Naive thymus-derived CD4-positive, alpha-beta T cell (primary cell): ENCODE measurements around the gene CEP55. TPM values are rescaled to one million over a fixed set of nuclear protein-coding genes. Genes with fewer than 3 reads are reported as not detected.

Source experiments
- ATAC-seq: fragments of 150-1000 bp; cut with Tn5 transposase; 2 replicates; pipeline ENCODE4 v1.10.0; 2021; ENCODE audit warnings: mild to moderate bottlenecking, moderate library complexity
- CTCF ChIA-PET: fragments of 350-600 bp; sonication (Branson Sonifier 250); formaldehyde crosslinking; loops from one replicate; lab custom pipeline; 2021; ENCODE audit warnings: antibody characterized with exemption; lab: Charles Lee
- POLR2A ChIA-PET: fragments of 350-600 bp; sonication (Branson Sonifier 250); formaldehyde crosslinking; loops from one replicate; lab custom pipeline; 2021; ENCODE audit warnings: antibody characterized with exemption, inconsistent platforms; lab: Charles Lee
- DNase-seq, 9 donors: peaks; one replicate each; pipeline versions ENCODE4 v3.0.0 to v3.0.0-alpha.2; 2020 to 2022; ENCODE audit warnings: mixed read lengths in 1 of 9
- H3K27ac ChIP-seq: one replicate; pipeline ENCODE4 v1.7.0; 2013; ENCODE audit warnings: mild to moderate bottlenecking, low read depth, low read length, moderate library complexity
- H3K27me3 ChIP-seq, 2 donors: one replicate each; pipeline ENCODE4 v1.7.0; 2013; ENCODE audit warnings: low read length in 2 of 2, mild to moderate bottlenecking in 2 of 2, moderate library complexity in 2 of 2; ENCODE audit not compliant: control insufficient read depth in 2 of 2, insufficient read depth in 2 of 2
- H3K36me3 ChIP-seq, 3 experiments: 1 replicate in 2 of 3; 2 replicates in 1 of 3; pipeline ENCODE4 v1.7.0; 2013; ENCODE audit warnings: low read length in 3 of 3, mild to moderate bottlenecking in 3 of 3, moderate library complexity in 1 of 3; ENCODE audit not compliant: insufficient read depth in 3 of 3, control insufficient read depth in 2 of 3
- H3K4me1 ChIP-seq, 2 donors: one replicate each; pipeline ENCODE4 v1.7.0; 2013; ENCODE audit warnings: low read length in 2 of 2, mild to moderate bottlenecking in 2 of 2, moderate library complexity in 1 of 2; ENCODE audit not compliant: control insufficient read depth in 2 of 2, insufficient read depth in 2 of 2
- H3K4me3 ChIP-seq: 2 replicates; pipeline ENCODE4 v1.7.0; 2013; ENCODE audit warnings: mild to moderate bottlenecking, low read length
- H3K9me3 ChIP-seq, 3 experiments: 1 replicate in 2 of 3; 2 replicates in 1 of 3; pipeline ENCODE4 v1.7.0; 2013; ENCODE audit warnings: low read length in 3 of 3; ENCODE audit not compliant: control insufficient read depth in 2 of 3
- H3K27ac Mint-ChIP-seq, 9 donors: one replicate each; pipeline ENCODE4 v1.8.0; 2020 to 2022; ENCODE audit warnings: mixed read lengths in 9 of 9, mild to moderate bottlenecking in 8 of 9, moderate library complexity in 5 of 9, inconsistent platforms in 2 of 9
- H3K27me3 Mint-ChIP-seq, 5 donors: one replicate each; pipeline ENCODE4 v1.8.0; 2021 to 2022; ENCODE audit warnings: mixed read lengths in 5 of 5, mild to moderate bottlenecking in 1 of 5
- H3K36me3 Mint-ChIP-seq, 5 donors: one replicate each; pipeline ENCODE4 v1.8.0; 2020 to 2022; ENCODE audit warnings: mixed read lengths in 5 of 5, mild to moderate bottlenecking in 3 of 5, inconsistent platforms in 1 of 5
- H3K4me1 Mint-ChIP-seq, 7 donors: one replicate each; pipeline ENCODE4 v1.8.0; 2020 to 2022; ENCODE audit warnings: mixed read lengths in 7 of 7, mild to moderate bottlenecking in 3 of 7, inconsistent platforms in 1 of 7
- H3K4me3 Mint-ChIP-seq, 10 donors: one replicate each; pipeline ENCODE4 v1.8.0; 2020 to 2022; ENCODE audit warnings: mild to moderate bottlenecking in 10 of 10, mixed read lengths in 10 of 10, moderate library complexity in 6 of 10, inconsistent platforms in 2 of 10
- H3K9me3 Mint-ChIP-seq, 11 donors: one replicate each; pipeline ENCODE4 v1.8.0; 2020 to 2022; ENCODE audit warnings: mixed read lengths in 11 of 11, mild to moderate bottlenecking in 4 of 11, inconsistent platforms in 1 of 11, moderate library complexity in 1 of 11
- intact Hi-C, 2 donors: fragments of 100-400 bp; cut with micrococcal nuclease; formaldehyde crosslinking; loops; one replicate each; pipeline ENCODE4 v1.15.1; 2023
- polyA plus RNA-seq, 2 donors: library from polyadenylated mRNA; unstranded; fragments of 300-500 nt; fragmentation: Illumina TruSeq; gene quantifications; one replicate each; pipeline ENCODE4 v1.2.3, GENCODE V29; 2021
- total RNA-seq, 6 experiments: library from RNA in 5 of 6; stranded (reverse) in 5 of 6; gene quantifications; 1 replicate in 5 of 6; 2 replicates in 1 of 6; pipeline ENCODE4 v1.2.3 and lab custom pipeline; 2021 to 2026

Gene CEP55
- total and polyA plus RNA-seq, 7 experiments from 2014 or later, result 0.54 to 48.6 TPM; not detected in 5

DNA sequence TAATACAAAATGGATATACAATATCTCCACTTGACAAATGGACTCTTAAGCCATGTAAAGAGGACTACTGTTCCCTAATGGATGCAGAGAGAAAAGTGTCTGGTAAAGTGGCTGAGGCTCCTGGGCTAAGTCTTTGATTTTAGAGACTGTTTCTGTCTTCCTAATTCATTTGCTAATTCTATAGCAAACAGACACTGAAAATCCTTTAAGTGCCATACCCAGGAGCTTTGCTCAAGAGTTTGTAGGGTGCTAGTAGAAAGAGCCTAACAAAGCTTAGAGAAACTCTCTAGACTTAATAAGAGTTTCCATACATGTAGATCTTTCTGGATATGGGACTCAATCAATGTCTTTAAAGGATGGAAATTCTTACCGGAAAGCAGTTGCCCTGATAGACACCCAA is 16.7 kb downstream of the CEP55 start:
- intact Hi-C loops, result loop anchor here in 1 of 2 donors (5.0 to 10.0 kb wide), 2 partner anchors 431 to 628 kb away; no protein-coding TSS in a partner anchor
- Mint-ChIP-seq H3K9me3 (no peaks in the 10 kb centered on the region), H3K4me1 (peaks cover 0 to 14% (median 0%) of the 10 kb centered on the region in 7 donors), H3K27ac (no peak overlapping the region), H3K4me3 (no peak overlapping the region), H3K27me3 (no peaks in the 10 kb centered on the region), H3K36me3 (peaks cover 0 to 21% (median 0%) of the 10 kb centered on the region in 5 donors)
- ChIA-PET CTCF (interaction anchor here (1.2 to 6.1 kb wide), 2 partner anchors 22 to 136 kb away, joined by 6 to 42 read pairs; no protein-coding TSS in a partner anchor), POLR2A (interaction anchor here (0.6 kb wide), 1 partner anchor 260 kb away, joined by 4 read pairs; no protein-coding TSS in a partner anchor)
- no peak for DNase-seq
- no peaks in the 10 kb centered on the region for H3K27me3 ChIP-seq
- ATAC-seq, result no peak
- no peaks in the 10 kb centered on the region for H3K36me3 ChIP-seq
- no peaks in the 10 kb centered on the region for H3K9me3 ChIP-seq
- no peak overlapping the region for H3K27ac ChIP-seq
- no peak overlapping the region for H3K4me3 ChIP-seq
- H3K4me1 ChIP-seq, result no peaks in the 10 kb centered on the region

DNA sequence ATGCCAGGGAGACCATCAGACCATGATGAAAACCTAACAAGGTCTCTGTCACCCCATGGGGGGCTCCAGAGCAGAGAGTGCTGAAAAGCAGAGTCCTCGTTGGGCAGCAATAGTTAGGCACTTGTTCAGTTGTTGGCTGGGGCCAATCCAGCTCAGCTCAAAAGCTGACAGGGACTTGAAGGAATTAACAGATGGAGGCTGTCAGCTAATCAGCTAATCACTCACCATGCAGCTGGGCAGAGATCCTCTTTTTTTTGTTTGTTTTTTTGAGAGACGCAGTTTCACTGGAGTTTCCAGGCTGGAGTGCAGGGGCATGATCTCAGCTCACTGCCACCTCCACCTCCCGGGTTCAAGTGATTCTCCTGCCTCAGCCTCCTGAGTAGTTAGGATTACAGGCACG is 18.1 kb downstream of the CEP55 start:
- Histone ChIP-seq H3K27ac (no peak overlapping the region), H3K9me3 (no peaks in the 10 kb centered on the region), H3K4me1 (no peaks in the 10 kb centered on the region), H3K27me3 (no peaks in the 10 kb centered on the region), H3K4me3 (no peak overlapping the region), H3K36me3 (no peaks in the 10 kb centered on the region)
- no peak overlapping the region for H3K27ac Mint-ChIP-seq
- no peak for ATAC-seq
- H3K4me1 Mint-ChIP-seq, result peaks cover 0 to 7% (median 0%) of the 10 kb centered on the region in 7 donors
- H3K4me3 Mint-ChIP-seq, result no peak overlapping the region
- H3K36me3 Mint-ChIP-seq, result peaks cover 0 to 33% (median 0%) of the 10 kb centered on the region in 5 donors
- ChIA-PET POLR2A (no interaction called here), CTCF (interaction anchor here (1.1 kb wide), 1 partner anchor 139 kb away, joined by 3 read pairs; no protein-coding TSS in a partner anchor)
- intact Hi-C loops, result loop anchor here in 1 of 2 donors (5.0 to 10.0 kb wide), 2 partner anchors 432 to 630 kb away; no protein-coding TSS in a partner anchor
- H3K9me3 Mint-ChIP-seq, result peaks cover 0 to under 1% (median 0%) of the 10 kb centered on the region in 11 donors
- H3K27me3 Mint-ChIP-seq, result no peaks in the 10 kb centered on the region
- no peak for DNase-seq

DNA sequence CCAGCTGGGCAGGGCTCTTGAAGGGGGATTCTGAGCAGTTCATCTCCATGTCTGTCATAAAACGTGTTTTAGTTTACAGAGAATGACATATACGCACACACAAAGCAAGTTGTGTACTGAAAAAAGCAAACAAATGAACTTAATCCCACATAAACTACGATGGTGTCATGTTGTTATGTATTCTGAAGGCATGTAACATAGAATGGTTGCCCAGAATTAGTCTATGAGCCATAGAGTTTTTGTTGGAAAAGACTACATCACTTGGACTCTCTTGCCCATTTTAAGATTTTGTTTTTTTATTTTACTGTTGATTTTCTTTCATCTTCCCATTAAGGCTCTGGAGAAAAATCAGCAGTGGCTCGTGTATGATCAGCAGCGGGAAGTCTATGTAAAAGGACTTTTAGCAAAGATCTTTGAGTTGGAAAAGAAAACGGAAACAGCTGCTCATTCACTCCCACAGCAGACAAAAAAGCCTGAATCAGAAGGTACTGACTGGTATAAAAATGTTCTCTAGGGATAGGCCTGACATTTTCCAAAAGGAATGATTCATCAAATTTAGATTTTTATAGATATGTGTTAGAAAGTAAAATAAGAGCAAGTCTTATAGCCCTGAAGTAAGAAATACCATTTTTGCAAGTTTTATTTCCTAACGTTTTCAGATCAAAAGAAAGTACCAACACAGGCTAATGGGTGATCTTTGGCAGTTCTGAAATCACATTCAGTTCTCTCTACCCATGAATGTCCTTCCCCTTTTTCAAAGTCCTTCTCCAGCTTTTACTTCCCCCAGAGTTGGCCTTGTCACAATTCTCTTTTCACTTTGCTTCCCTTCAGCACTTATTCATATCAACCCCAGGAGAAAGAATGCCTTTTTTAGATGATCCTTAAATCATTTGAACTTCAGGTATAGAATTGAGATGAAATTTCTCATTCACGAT is 18.9 kb downstream of the CEP55 start:
- Histone ChIP-seq H3K27me3 (no peaks in the 10 kb centered on the region), H3K4me1 (no peaks in the 10 kb centered on the region), H3K27ac (no peak overlapping the region), H3K4me3 (no peak overlapping the region), H3K36me3 (no peaks in the 10 kb centered on the region), H3K9me3 (no peaks in the 10 kb centered on the region)
- DNase-seq (no peak), ATAC-seq (peak; percentile 67)
- ChIA-PET CTCF (interaction anchor here (1.1 kb wide), 1 partner anchor 139 kb away, joined by 3 read pairs; no protein-coding TSS in a partner anchor), POLR2A (no interaction called here)
- Mint-ChIP-seq H3K4me1 (peaks cover 0 to 5% (median 0%) of the 10 kb centered on the region in 7 donors), H3K4me3 (no peak overlapping the region), H3K36me3 (peaks cover 0 to 36% (median 0%) of the 10 kb centered on the region in 5 donors), H3K27me3 (no peaks in the 10 kb centered on the region), H3K27ac (no peak overlapping the region), H3K9me3 (peaks cover 0 to 4% (median 0%) of the 10 kb centered on the region in 11 donors)
- intact Hi-C loops, result loop anchor here in 1 of 2 donors (10.0 kb wide), 1 partner anchor 631 kb away; no protein-coding TSS in a partner anchor

DNA sequence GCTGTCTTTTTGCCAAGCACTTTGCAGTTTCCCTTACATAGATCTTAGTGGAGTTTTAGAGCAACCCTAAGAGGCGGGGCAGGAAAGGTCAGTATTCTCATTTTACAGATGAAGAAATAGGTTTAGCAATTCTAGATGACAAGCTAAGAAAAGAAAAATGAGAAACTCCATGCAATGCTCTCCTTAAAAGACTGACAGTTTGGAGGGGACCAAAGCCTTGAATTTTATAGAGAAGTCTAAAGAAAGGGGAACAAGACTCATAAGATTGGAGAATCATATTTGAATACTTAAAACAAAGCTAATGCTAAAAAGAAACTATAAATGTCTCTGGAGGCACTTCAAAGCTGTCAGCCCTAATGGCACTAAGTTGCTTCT is 19.6 kb downstream of the CEP55 start:
- intact Hi-C loops, result loop anchor here in 1 of 2 donors (10.0 kb wide), 1 partner anchor 631 kb away; no protein-coding TSS in a partner anchor
- H3K4me3 Mint-ChIP-seq, result no peak overlapping the region
- ATAC-seq, result peak; percentile 38
- Histone ChIP-seq H3K4me1 (no peaks in the 10 kb centered on the region), H3K27me3 (no peaks in the 10 kb centered on the region), H3K9me3 (no peaks in the 10 kb centered on the region), H3K4me3 (no peak overlapping the region), H3K36me3 (no peaks in the 10 kb centered on the region), H3K27ac (no peak overlapping the region)
- H3K27me3 Mint-ChIP-seq, result no peaks in the 10 kb centered on the region
- DNase-seq, result no peak
- H3K27ac Mint-ChIP-seq, result no peak overlapping the region
- peaks cover 0 to 37% (median 0%) of the 10 kb centered on the region in 5 donors for H3K36me3 Mint-ChIP-seq
- ChIA-PET CTCF (no interaction called here), POLR2A (no interaction called here)
- H3K9me3 Mint-ChIP-seq, result peaks cover 0 to 4% (median 0%) of the 10 kb centered on the region in 11 donors
- H3K4me1 Mint-ChIP-seq, result peaks cover 0 to 5% (median 0%) of the 10 kb centered on the region in 7 donors

DNA sequence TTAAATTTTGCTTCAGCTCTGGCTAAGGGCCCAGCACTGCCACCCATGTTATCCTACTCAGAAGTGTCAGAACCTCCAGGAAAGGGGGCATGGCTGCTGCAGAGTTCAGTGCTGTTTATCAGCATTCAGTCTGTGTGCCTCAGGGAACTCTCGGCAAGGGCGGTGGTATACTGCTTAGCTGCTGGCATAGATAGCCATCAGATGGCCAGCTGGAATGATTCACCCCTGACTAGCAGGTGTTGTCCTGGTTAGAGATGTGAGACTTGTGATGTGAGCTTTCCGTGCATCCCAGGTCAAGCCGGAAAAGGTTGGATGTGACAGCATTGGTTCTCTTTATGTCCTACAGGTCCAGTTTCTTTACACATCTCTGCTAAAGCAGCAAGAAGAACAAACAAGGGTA is 22.1 kb downstream of the CEP55 start:
- peaks cover 0 to 5% (median 0%) of the 10 kb centered on the region in 7 donors for H3K4me1 Mint-ChIP-seq
- Histone ChIP-seq H3K27me3 (no peaks in the 10 kb centered on the region), H3K36me3 (no peaks in the 10 kb centered on the region), H3K9me3 (no peaks in the 10 kb centered on the region), H3K27ac (no peak overlapping the region), H3K4me1 (no peaks in the 10 kb centered on the region), H3K4me3 (no peak overlapping the region)
- peaks cover 0 to 15% (median 0%) of the 10 kb centered on the region in 11 donors for H3K9me3 Mint-ChIP-seq
- CTCF ChIA-PET, result interaction anchor here (0.5 to 1.5 kb wide), 3 partner anchors 14 to 142 kb away, joined by 3 to 6 read pairs (median 4); no protein-coding TSS in a partner anchor
- no peak overlapping the region for H3K4me3 Mint-ChIP-seq
- no peak for DNase-seq
- POLR2A ChIA-PET, result no interaction called here
- intact Hi-C loops, result loop anchor here in 1 of 2 donors (10.0 kb wide), 1 partner anchor 634 kb away; no protein-coding TSS in a partner anchor
- H3K36me3 Mint-ChIP-seq, result peaks cover 0 to 59% (median 0%) of the 10 kb centered on the region in 5 donors
- no peak for ATAC-seq
- H3K27ac Mint-ChIP-seq, result no peak overlapping the region
- peaks cover 0 to 5% (median 0%) of the 10 kb centered on the region in 5 donors for H3K27me3 Mint-ChIP-seq

DNA sequence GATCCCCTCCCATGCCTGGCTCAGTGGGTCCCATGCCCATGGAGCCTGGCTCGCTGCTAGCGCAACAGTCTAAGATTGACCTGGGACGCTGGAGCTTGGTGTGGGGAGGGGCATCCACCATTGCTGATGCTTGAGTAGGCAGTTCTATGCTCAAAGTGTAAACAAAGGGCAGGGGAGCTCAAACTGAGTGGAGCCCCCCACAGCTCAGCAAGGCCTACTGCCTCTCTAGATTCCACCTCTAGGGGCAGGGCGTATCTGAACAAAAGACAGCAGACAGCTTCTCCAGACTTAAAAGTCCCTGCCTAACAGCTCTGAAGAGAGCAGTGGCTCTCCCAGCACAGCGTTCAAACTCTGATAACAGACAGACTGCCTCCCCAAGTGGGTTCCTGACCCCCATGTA is 38.9 kb downstream of the CEP55 start:
- CTCF ChIA-PET, result no interaction called here
- H3K27me3 Mint-ChIP-seq, result peaks cover 10 to 32% (median 20%) of the 10 kb centered on the region in 5 donors
- no peaks in the 10 kb centered on the region for H3K36me3 ChIP-seq
- ATAC-seq (no peak), DNase-seq (no peak)
- no peak overlapping the region for H3K27ac Mint-ChIP-seq
- intact Hi-C loops, result no loop called here
- no peaks in the 10 kb centered on the region for H3K9me3 ChIP-seq
- H3K27ac ChIP-seq, result no peak overlapping the region
- no peak overlapping the region for H3K4me3 Mint-ChIP-seq
- H3K36me3 Mint-ChIP-seq, result peaks cover 0 to 9% (median 0%) of the 10 kb centered on the region in 5 donors
- H3K4me1 ChIP-seq, result no peaks in the 10 kb centered on the region
- POLR2A ChIA-PET, result no interaction called here
- no peaks in the 10 kb centered on the region for H3K4me1 Mint-ChIP-seq
- no peaks in the 10 kb centered on the region for H3K27me3 ChIP-seq
- H3K4me3 ChIP-seq, result no peak overlapping the region
- peaks cover 0 to 4% (median 0%) of the 10 kb centered on the region in 11 donors for H3K9me3 Mint-ChIP-seq
